Mucosa of descending colon (tissue), 3 donors: ENCODE results near the gene DNAH17. TPM values are rescaled to one million over a fixed set of nuclear protein-coding genes. Genes with fewer than 3 reads are reported as not detected.
"Not testable (repeated sequence)": the region's sequence is repeated elsewhere in the genome, so short reads cannot be mapped to it uniquely, and the experiment has no call there.

Experiments
- ATAC-seq: fragments of 200-7000 bp; cut with Tn5 transposase; one replicate; pipeline ENCODE4 v1.9.1; 2020; ENCODE audit warnings: mild to moderate bottlenecking, moderate library complexity
- DNase-seq, 3 donors: peaks; one replicate each; pipeline ENCODE4 v3.0.0-alpha.2; 2020
- H3K36me3 ChIP-seq: fragments of 200-600 bp; one replicate; pipeline ENCODE4 v1.8.0; 2021; ENCODE audit warnings: low read depth, mild to moderate bottlenecking
- H3K4me1 ChIP-seq: fragments of 200-600 bp; one replicate; pipeline ENCODE4 v1.8.0; 2021; ENCODE audit warnings: low read depth, mild to moderate bottlenecking
- H3K4me3 ChIP-seq: fragments of 200-600 bp; one replicate; pipeline ENCODE4 v1.8.0; 2021; ENCODE audit warnings: mild to moderate bottlenecking
- H3K9me3 ChIP-seq: fragments of 200-600 bp; one replicate; pipeline ENCODE4 v1.8.0; 2021; ENCODE audit warnings: mild to moderate bottlenecking
- intact Hi-C, 2 donors: fragments of 100-400 bp; cut with DNase I in 1 of 2; cut with micrococcal nuclease in 1 of 2; formaldehyde crosslinking; loops; one replicate each; pipeline versions ENCODE4 v1.11.0 to v1.11.1; 2022; cut with DNase I, micrococcal nuclease
- total RNA-seq, 3 donors: library from RNA; stranded (reverse); fragmentation: NEBNext Ultra II Directional in 2 of 3; extraction: Animal tissue kit (Norgen Biotek cat#: 25700) in 2 of 3; gene quantifications; one replicate each; pipeline versions ENCODE4 v1.2.1 to v1.2.4, GENCODE V29; 2021 to 2023
- TF ChIP-seq, protein P1 (sequence below): fragments of 200-600 bp; IDR thresholded peaks from one replicate; pipeline ENCODE4 v1.8.0; 2022; ENCODE audit warnings: antibody characterized with exemption, mild to moderate bottlenecking
- donor health status: DM: no; HTN: no; CAD: no; lungs with moderate emphysema.
- donor health status: DM: no; HTN: no; CAD: no.
- donor health status: DM: no; HTN: yes; CAD: no.

The DNAH17 gene
- total RNA-seq, 3 donors from 2014 or later: 0.06 to 0.17 TPM; not detected in 1

DNA sequence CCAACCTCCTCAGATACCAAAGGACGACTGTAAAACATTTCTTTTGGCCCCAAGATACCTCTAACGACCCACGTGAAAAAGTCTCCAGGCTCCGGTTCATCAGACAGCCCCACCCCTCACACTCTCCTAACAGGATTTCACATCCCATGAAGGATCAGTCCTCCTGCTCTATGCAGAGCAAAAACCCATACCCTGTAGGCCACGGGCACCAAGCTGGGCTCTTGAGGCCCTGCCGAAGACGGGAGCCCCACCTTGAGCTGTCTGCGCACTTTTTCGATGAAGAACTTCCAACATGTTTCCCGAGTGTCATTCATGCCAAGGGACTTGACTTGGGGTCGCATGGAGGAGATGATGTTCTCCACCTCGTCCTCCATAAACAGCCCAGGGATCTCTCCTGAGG lies 108.8 kb downstream of the DNAH17 start:
- Histone ChIP-seq H3K9me3 (no peaks in the 10 kb centered on the region), H3K4me3 (no peak overlapping the region), H3K4me1 (no peaks in the 10 kb centered on the region), H3K36me3 (no peaks in the 10 kb centered on the region)
- no peak for ATAC-seq
- TF ChIP-seq, protein P1, sequence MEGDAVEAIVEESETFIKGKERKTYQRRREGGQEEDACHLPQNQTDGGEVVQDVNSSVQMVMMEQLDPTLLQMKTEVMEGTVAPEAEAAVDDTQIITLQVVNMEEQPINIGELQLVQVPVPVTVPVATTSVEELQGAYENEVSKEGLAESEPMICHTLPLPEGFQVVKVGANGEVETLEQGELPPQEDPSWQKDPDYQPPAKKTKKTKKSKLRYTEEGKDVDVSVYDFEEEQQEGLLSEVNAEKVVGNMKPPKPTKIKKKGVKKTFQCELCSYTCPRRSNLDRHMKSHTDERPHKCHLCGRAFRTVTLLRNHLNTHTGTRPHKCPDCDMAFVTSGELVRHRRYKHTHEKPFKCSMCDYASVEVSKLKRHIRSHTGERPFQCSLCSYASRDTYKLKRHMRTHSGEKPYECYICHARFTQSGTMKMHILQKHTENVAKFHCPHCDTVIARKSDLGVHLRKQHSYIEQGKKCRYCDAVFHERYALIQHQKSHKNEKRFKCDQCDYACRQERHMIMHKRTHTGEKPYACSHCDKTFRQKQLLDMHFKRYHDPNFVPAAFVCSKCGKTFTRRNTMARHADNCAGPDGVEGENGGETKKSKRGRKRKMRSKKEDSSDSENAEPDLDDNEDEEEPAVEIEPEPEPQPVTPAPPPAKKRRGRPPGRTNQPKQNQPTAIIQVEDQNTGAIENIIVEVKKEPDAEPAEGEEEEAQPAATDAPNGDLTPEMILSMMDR: no peak
- intact Hi-C loops: no loop called here
- DNase-seq: no peak

DNA sequence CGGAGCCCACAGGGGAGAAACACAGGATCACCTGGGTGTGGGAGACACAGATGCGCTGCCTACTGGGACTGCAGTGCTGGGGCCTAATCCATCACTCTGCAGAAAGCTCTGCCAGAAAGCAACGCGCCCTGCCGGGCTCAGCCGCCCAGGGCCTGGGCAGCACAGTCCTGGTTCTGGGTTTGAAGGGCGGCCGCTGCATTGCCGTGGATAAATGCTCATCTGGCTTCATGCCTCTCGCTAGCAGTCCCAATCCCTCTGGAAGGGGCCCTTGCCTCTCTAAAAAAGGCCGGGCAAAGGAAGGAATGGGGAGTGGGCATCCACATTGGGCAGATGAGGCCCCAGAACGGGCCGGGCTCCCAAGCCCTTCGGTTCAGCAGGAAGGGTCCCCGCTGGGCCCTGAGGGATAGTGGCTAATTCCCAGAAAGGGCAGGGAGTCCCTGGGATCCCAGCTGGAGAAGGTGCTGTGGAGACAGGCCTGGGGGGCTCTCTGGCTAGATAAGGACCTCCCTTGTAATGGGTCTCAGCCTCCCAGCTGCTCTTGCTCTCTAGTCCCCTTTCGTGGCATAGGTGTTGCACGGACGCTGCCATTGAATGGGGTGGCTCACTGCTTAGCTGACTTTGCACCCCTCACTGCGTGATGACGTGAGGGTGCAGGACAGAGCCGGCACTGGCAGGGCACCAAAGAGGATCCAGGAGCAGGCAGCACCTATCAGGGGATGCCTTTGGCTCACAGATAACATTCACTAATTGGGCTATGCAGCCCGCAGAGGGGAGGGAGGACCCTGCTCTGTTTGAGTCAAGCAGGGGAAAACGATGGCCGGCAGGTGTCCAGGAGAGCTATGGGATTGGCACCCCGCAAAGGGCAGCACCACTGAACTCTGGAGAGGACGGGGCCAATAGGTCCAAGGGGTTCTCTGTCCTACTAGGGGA lies 110.1 kb downstream of the DNAH17 start:
- ATAC-seq (no peak), DNase-seq (no peak)
- H3K9me3 ChIP-seq: no peaks in the 10 kb centered on the region
- intact Hi-C loops: no loop called here
- no peaks in the 10 kb centered on the region for H3K4me1 ChIP-seq
- no peaks in the 10 kb centered on the region for H3K36me3 ChIP-seq
- no peak overlapping the region for H3K4me3 ChIP-seq
- TF ChIP-seq, protein P1: no peak

DNA sequence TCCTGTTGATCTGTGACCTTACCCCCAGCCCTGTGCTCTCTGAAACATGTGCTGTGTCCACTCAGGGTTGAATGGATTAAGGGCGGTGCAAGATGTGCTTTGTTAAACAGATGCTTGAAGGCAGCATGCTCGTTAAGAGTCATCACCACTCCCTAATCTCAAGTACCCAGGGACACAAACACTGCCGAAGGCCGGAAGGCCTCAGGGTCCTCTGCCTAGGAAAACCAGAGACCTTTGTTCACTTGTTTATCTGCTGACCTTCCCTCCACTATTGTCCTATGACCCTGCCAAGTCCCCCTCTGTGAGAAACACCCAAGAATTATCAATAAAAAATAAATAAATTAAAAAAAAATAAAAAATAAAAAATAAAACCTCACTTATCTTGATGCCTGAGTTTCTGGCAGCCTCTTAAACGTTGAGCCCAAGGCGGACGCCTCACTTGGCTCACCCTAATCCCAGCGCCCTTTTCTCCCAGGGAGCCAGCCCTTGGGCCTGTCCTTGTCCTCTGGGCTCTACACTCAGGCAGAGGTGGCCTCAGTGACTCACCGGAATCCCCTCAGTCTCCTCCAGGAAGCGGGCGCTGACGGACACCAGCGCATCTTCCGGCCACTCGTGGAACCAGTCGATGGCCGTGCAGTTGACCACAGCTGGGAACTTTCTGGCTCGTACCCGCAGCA lies 110.9 kb downstream of the DNAH17 start:
- DNase-seq, ATAC-seq, H3K4me1 ChIP-seq, H3K9me3 ChIP-seq, H3K36me3 ChIP-seq, H3K4me3 ChIP-seq, intact Hi-C loops: not testable (repeated sequence)

DNA sequence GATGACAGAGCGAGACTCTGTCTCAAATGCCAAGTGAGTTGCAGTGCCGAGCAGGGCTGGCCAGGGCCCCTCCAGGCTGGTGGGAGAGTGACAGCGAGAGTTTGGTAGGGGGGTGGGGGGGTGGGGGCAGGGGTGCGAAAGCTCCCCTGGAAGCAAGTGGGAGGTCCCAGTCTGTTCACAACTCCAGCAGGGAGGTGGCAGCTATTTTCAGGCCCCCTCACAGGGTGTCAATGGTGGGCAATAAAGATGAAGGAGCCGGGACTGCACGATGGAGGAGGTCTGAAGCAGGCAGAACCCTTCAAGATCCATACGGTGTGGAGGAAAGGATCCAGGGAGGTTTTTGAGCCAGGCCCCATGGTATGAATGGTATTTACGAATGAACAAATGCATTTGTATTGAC lies 115.0 kb downstream of the DNAH17 start:
- Histone ChIP-seq H3K4me3 (no peak overlapping the region), H3K4me1 (no peaks in the 10 kb centered on the region), H3K36me3 (no peaks in the 10 kb centered on the region), H3K9me3 (no peaks in the 10 kb centered on the region)
- no peak for DNase-seq
- intact Hi-C loops: no loop called here
- TF ChIP-seq, protein P1: no peak
- ATAC-seq: no peak

DNA sequence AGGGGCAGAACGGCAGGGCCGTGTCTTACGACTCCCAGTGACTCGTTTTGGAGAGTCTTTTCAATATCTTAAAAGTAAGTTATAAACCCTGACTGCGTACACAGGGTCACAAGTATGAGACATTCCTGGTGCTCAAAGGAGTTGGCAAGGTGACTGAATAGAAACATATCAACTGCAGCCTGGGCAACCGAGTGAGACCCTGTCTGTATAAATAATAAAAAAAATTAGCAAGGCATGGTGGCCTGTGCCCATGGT lies 115.5 kb downstream of the DNAH17 start:
- TF ChIP-seq, protein P1: no peak
- intact Hi-C loops: no loop called here
- H3K36me3 ChIP-seq: no peaks in the 10 kb centered on the region
- H3K4me3 ChIP-seq: no peak overlapping the region
- ATAC-seq (no peak), DNase-seq (no peak)
- no peaks in the 10 kb centered on the region for H3K9me3 ChIP-seq
- H3K4me1 ChIP-seq: no peaks in the 10 kb centered on the region
